Left kidney (tissue), 2 donors: ENCODE results near the gene MRPL44. TPM values are rescaled to one million over a fixed set of nuclear protein-coding genes. Genes with fewer than 3 reads are reported as not detected.
A peak's percentile ranks its signal among the peaks of the same experiment; 100 is the strongest.
"Not testable (repeated sequence)": the region's sequence is repeated elsewhere in the genome, so short reads cannot be mapped to it uniquely, and the experiment has no call there.

Experiments
- DNase-seq: peaks from one replicate; pipeline ENCODE4 v3.0.0-alpha.2; 2013
- polyA plus RNA-seq: library from polyadenylated mRNA; unstranded; fragments of 120-200 nt; gene quantifications from one replicate; pipeline ENCODE4 v1.2.1, GENCODE V29; 2013; ENCODE audit not compliant: insufficient read length

Gene MRPL44
- polyA plus RNA-seq, 1 donor, result 37.3 TPM

DNA sequence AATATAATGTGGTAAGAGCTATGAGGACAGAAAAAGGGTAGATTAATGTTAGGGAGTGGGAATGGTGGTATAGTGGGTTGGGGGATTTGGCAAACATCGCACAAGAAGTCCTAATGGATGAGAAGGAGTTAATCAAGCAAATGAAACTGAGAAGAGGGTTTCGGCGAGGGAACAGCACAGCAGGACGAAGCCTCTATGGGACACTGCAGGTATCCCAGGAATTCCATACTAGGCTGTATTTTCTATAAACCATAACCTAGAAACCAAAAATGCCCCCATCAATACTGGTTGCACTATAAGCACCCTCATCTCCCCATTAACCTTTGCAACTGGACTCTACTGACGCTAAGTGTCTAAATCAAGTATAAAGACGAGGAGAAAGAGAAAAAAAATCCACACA, 22.4 kb upstream of the MRPL44 start:
- DNase-seq, result no peak

DNA sequence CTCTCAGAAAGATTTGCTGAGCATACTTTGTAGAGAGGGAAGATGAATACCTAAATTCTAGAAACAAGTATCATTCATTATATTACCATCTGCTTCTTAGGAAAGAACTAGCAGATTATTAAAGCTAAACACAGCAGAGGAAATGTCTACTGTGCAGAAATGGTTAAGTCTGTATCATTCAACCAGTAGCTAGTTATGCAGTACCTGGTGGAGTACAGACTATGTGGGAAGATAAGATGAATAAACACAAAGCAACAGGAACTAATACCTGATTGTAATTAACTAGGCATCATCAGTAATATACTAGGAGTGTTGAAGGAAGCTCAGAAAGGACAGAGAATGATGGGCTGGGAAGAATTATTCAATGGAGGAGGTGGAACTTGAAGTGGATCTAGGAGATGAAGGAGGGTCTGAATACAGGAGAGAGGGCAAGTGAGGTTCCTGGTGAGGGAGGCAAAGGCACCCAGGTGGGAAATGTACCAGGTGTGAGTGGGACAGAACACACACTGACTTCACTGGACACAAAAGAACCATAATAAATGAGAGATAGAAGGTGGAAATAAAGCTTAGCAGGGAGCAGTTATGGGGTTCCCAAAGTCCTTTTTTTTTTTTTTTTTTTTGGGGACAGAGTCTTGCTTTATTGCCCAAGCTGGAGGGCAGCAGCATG, 21.7 kb upstream of the MRPL44 start:
- DNase-seq, result no peak

DNA sequence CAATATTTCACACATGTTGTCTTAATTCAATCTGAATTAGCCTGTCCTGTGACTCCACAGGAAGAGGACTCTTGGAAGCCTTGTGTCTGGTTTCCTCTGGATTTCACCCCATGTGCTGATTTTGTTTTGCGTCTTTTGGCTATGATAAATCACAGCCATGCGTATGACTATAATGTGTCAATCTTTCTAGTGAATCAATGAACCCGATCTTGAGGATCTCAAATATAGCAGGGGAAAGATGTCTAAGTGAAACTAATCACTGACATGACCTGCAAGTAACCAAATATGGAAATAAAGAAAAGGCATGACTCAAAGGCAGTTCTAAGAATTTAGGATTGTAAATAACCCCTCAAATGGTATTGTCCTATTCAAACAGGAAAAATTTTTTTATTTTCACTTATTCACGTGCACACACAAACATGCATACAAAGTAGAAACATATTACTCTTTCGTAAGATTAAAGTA, 20.4 kb upstream of the MRPL44 start:
- DNase-seq, result no peak

DNA sequence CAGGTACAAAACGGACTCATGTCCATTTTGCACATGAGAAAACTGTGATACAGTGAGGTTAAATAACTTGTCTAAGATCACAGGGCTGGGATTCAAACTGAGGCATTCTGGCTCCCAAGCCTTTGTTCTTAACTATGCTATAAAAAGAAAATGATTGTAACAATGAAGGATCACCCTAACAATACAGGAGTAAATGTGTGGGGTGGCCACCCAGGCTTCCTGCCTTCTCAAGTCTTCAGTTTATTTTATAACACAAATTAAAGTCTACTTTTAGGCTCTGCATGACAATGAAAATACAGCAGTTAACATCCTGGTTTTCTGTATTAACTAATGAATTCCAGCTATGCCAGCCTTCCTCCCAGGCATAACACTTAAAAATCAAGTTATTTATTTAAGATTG, 19.7 kb upstream of the MRPL44 start:
- no peak for DNase-seq

DNA sequence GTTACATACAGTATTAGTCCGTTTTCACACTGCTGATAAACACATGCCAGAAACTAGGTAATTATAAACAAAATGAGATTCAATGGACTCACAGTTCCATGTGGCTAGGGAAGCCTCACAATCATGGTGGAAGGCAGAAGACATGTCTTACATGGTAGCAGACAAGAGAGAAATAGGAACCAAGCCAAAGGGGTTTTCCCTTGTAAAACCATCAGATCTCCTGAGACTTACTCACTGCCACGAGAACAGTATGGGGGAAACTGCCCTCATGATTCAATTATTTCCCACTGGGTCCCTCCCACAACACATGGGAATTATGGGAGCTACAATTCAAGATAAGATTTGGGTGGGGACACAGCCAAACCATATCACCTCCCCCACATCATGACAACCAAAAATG, 17.8 kb upstream of the MRPL44 start:
- not testable (repeated sequence) for DNase-seq

DNA sequence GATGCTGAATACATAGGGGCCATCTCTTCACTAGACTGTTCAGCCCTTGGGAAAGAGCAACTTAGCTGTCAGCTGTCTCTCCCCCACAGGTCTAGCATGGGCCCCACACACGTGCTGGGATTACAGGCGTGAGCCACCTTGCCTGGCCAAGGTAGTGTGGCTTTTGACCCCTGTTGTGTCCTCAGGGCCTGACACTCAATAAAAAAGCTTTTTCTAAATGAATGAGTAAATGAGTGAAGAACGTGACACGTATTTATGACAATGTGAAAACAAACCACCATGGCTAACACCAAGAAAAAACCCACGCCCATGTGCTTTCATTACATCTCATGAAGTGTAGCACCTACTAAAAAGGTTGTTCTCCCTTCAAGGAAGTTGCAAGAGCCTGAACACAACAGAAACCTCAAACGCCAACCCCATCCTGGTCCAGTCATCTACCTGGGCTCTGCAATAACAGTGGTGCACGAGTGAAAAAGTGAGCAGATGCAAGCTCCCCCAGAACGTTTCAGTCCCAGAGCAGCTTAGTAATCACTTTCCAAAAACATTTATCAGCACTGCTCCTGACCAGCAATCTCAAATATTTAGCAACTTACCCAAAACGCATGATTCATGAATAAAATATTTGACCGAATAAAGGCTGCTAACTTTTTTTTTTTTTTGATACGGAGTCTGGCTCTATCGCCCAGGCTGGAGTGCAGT, 15.5 kb upstream of the MRPL44 start:
- no peak for DNase-seq

DNA sequence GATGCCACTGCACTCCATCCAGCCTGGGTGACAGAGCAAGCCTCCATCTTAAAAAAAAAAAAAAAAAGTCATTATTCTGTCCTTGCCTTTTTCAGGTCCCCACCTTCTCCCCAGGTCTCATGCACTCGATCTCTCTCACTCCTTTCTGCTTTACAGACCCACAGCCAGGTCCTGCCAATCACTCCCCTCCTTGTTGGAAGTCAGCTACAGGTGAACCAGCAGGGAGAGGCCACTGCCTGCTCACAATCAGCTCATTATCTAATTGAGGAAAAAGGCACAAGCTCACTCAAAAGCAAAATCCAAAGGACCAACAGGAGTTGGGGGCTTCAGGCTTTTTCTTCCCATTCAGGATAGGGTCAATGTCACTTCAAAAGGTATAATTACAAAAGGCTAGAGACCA, 14.1 kb upstream of the MRPL44 start:
- DNase-seq, result no peak

DNA sequence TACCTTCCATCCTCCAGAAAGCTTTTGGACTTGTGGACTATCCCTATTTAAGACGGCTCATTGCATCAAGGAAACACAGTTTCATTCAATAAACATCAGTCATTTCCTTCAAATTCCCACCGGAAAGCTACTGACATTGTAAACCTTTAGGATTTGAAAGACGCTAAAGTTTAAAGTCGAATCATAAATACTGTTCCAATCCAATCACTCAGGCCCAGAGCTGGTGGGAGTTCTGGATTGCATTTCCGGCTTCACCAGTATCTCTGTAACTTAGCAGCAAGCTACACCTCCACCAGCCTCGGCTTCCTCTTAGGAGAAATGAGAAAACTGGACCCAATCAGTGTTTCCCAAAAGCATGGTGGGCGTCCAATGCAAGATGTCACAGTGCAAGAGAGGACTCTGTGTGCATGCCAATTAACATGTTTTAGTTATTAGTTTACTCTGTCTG, 13.7 kb upstream of the MRPL44 start:
- DNase-seq, result no peak

DNA sequence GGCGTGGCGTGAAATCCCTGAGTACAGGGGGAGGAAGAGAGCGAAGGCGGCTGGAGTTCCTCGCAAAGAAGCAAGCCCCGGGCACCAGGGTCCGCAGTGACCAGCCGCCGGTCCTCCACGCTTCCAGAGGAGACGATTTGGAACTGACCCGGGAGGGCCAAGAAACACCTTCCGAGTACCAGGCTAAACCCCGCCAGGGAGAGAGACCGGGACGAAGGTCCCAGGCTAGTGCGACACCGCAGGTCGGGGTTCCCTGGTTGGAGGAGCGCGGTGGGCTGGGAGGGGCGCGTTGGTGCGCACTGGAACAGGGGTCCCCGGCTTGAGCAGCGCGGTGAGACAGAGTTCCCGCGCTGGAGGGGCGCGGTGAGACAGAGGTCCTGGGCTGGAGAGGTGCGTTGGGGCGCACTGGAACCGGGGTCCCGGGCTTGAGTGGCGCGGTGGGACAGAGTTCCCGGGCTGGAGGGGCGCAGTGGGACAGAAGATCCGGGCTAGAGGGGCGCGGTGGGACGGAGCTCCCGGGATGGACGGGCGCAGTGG, 13.0 kb upstream of the MRPL44 start:
- DNase-seq, result peak; percentile 34

DNA sequence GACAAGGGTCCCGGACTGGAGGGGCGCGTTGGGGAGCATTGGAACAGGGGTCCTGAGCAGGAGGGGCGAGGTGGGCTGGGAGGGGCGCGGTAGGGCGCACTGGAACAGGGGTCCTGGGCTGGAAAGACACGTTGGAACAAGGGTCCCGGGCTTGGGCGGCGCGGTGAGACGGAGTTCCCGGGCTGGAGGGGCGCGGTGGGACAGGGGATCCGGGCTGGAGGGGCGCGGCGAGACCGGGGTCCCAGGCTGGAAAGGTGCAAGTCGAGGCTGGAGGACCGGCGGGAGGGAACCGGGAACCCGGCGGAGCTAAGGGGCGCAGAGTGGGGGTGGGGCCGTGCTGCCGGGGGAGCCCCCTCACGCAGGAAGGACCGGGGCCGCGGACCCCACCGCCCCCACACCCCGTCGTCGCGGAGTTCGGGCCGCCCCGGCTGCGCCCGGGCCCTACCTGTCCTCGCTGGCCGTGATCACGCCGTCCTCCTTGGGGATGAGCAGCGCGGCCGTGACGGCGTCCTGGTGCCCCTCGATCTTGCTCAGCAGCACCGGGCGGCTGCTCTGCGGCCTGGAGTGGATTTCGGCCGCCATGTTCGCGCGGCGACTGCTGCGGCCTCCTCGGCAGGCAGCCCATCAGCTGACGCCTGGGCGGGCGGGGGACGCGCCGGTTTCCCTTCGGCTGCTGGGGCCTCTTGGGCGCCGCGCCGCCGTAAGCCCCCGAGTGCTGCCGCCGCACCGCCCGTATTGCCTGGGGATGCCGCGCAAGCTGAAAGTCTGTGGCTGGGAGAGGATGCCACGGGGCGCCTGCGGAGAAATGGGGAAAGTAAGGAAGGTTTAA, 12.3 kb upstream of the MRPL44 start, which contains the start of gene WDFY1:
WDFY1 (minus strand) TSS at position 633 of the 829 bp plus-strand sequence; CDS start at position 582, 51 bp downstream.
- peak; percentile 87 for DNase-seq

DNA sequence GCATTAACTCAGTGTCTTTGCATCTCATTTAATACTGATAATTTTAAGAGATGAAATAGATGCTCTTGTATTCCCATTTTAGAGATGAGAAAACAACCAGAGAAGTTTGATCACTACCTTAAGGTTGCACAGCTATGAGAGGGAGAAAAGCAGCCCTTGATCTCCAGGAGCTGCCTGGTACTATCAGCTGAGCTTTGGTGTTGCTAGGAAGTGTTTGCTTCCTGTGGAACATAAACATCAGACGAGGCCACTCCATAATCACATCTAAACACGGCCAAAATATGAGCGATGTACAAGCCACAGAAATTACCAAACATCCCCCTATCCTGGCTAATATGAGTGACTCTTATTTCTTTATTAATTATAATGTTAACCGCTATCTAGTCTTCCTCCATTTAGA, 11.5 kb upstream of the MRPL44 start:
- no peak for DNase-seq

DNA sequence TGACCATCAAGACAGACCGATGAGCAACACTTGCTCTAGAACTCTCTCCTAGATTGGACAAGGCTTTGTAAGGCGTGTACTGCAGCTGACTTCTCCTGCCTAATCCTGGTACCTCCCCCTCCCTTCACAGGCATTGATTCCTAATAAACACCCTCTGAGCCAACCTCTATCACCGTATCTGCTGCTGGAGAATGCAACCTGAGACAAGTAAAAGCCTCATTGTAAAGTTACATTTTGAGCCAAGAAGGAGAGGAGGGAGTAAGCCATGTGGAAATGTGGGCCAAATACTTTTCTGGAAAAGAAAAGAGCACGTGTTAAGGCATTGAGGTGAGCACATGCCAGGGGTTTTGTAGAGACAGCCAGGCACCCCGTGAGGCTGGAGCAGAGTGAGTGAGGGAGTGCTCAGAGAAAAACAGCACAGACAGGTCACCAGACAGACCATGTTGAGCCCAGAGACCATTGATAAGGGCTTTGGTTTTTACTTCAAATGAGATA, 9.5 kb upstream of the MRPL44 start:
- no peak for DNase-seq

DNA sequence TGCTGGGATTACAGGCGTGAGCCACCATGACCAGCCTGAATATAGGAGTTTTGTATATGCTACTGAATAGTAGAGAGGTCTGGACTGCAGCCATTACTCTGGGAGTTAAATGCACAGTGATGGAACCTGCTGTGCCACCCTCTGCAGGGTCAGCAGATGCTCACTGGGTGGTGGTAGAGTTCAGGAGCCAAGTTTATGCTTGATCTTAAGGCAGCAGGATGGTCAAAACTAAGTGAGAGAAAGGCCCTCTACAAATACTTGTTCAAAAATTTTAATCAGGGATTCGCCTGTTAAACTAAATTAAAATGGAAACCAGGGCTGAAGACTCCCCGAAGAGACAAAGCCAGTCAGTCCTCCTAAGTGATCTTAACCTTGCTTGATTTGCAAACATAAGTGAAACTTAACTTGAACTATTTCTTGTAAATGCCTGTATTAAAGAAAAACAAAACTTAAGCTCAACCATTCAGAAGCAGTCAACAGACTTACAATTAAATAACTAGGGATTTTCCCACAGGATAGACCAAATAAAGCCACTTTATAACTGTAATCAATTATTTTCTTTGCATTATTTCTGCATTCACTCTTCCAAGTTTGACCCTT, 7.9 kb upstream of the MRPL44 start:
- DNase-seq, result no peak

DNA sequence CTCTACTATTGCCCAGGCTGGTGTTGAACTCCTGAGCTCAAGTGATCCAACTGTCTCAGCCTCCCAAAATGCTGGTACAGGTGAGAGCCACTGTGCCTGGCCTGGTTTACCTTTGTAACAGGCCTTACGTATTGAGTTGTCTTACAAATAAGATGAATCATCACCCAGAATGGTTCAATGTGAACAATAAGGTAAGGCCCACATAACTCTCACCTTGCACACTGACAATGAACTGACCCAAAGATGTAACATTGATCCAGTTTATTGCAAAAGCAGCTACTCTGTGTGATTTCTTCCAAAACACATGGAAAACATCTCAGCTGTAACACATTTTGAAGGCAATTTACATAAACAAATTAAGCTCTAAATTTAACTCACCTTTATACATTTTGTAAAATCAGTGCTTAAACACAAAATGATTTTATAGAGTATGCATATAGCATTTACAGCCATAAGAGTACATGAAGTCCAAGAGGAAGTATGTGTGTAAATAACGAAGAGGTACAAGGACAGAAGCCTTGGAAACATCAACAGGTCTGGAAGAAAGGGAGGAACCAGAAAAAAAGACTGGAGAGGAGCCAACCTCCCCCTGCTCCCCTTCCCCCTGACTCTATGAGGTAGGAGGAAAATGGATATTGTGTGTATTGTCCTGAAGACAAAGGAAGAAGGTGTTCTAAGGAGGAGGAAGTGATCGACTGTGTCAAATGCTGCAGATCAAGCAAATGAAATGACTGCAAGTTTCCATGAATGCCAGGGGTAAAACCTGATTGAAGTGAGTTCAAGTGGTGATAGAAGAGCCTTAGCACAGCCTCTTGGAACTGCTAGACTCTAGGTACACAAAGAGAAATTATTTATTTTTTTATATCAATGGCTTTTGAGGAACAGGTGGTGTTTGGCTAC, 6.6 kb upstream of the MRPL44 start:
- DNase-seq, result no peak

DNA sequence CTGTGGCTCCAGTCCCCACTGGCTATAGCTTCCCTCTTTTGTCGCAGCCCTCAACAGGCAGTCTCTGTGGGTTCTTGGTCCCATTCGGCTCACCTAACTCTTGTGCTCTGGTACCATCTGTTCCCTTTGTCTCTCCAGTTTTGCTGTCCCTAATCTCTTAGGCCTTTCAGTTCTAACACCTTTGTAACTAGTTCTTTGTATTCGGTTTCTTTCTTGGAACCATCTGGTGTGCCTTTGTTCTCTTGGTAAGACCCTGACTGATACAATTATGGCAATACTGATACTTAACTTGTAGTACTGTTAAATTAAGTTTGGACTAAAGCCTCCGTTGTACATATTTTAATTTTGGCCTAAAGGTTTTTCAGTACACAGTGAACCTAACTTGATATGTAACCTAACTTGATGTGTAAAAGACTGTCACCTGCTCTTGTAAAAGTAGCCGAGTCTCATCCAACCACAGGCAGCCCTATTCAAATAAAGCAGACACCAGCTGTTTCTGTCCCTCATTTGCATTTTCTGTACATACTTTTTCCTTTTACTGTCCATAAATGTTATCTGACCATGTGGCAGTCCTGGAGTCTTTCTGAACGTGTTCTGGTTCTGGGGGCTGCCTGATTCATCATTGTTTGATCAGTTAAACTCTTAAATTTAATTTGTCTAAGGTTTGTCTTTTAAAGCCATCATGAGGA, 4.8 kb upstream of the MRPL44 start:
- DNase-seq, result no peak

DNA sequence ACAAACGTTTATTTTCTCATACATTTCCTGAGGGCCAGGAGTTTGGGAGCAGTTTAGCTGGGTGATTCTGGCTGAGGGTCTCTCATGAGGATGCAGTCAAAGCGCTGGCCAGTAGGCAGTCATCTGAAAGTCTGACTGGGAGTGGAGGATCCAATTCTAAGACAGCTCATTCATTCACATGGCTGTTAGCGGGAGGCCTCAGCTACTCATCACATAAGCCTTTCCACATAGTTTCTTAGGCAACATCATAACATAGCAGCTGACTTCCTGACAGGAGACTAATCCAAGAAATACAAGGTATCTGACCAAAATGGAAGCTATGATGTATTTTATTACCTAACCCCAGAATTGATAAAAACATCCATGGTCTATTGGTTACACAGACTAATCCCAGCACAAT, 2.9 kb upstream of the MRPL44 start:
- no peak for DNase-seq

DNA sequence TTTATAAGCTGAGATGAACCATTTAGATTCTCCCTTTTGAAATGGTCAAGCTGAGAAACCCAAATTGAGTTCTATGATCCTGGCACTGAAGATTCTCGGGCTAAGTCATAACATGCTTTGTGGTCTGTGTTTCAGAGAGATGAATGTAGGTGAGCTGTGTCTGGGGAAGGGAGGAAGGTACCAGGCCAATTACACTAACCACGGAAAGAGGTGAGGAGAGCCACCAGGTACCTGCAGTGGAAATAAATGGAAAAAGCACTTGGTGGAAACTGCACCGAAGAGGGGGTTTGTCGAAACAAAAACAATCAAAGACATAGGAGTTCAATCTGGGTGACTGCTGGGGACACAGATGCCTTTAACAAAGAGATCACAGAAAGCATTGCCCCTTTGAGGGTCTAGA, 963 bp upstream of the MRPL44 start:
- DNase-seq, result no peak

DNA sequence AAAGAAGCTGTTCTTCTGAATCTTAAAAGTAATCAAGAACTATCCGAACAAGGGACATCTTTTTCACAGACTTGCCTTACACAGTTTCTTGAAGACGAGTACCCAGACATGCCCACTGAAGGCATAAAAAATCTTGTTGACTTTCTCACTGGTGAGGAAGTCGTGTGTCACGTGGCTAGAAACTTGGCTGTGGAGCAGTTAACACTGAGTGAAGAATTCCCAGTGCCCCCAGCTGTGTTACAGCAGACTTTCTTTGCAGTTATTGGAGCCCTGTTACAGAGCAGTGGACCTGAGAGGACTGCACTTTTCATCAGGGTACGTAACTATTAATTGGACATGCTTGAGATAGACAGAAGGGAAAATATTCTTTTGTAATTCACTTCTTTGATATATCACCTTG, 2.4 kb downstream of the MRPL44 start:
- DNase-seq, result no peak

DNA sequence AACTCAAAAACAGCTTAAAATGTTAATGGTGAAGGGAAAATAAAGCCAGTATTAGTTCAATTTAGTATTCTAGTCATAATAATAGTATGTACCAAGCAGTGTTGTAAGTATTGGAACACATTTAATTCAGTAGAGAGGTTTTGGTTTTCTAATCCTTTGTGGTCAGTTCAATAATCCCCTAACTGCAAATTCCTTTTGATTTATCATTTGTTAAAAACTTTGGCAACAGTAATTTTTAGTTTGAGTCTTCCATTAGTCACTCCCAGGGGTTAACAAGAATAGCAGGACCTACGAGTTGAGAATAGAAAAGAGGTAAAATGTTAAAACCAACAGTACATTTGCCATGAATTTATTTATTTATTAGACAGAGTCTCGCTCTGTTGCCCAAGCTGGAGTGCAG, 10.7 kb downstream of the MRPL44 start:
- no peak for DNase-seq

DNA sequence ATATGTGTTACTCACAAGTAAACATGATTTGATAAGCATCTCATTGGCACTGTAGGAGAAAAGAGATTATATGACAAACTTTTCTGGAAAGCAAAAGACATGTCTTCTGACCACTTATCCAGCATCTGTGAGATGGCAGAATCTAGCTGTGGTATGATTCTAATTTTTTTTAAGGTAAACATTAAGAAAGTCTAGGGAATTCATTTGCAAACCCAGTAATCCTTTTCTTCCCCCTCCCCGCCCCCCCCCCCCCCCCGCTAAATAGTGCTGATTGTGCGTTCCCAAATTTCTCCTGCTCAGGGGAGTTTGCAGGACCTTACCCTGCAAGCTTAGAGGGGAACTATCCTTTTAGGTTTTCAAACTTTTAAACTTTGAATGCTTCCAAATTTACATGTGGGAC, 12.1 kb downstream of the MRPL44 start:
- no peak for DNase-seq
